Aorta (tissue), 5 donors: ENCODE results near the gene PCSK7. TPM values are rescaled to one million over a fixed set of nuclear protein-coding genes. Genes with fewer than 3 reads are reported as not detected.

ENCODE experiments used
- ATAC-seq: fragments of 200-7000 bp; cut with Tn5 transposase; one replicate; pipeline ENCODE4 v1.9.1; 2022; ENCODE audit warnings: moderate library complexity; ENCODE audit not compliant: low FRiP score
- DNase-seq, 2 donors: peaks; one replicate each; pipeline ENCODE4 v3.0.0-alpha.2; 2020
- H3K27ac ChIP-seq, 2 donors: one replicate each; pipeline ENCODE4 v1.5.1; 2013; ENCODE audit warnings: low read length in 2 of 2, mild to moderate bottlenecking in 2 of 2, moderate library complexity in 2 of 2, control low read depth in 1 of 2, inconsistent platforms in 1 of 2, low read depth in 1 of 2
- H3K27me3 ChIP-seq, 2 donors: one replicate each; pipeline ENCODE4 v1.6.1; 2013; ENCODE audit warnings: control low read depth in 1 of 2, low read length in 1 of 2, mild to moderate bottlenecking in 1 of 2, moderate library complexity in 1 of 2; ENCODE audit not compliant: insufficient read depth in 2 of 2, control insufficient read depth in 1 of 2
- H3K36me3 ChIP-seq, 2 donors: one replicate each; pipeline ENCODE4 v1.6.1; 2013; ENCODE audit warnings: control low read depth in 1 of 2, low read length in 1 of 2, mild to moderate bottlenecking in 1 of 2; ENCODE audit not compliant: insufficient read depth in 2 of 2, control insufficient read depth in 1 of 2
- H3K4me1 ChIP-seq, 2 donors: one replicate each; pipeline ENCODE4 v1.6.1; 2013; ENCODE audit warnings: low read length in 2 of 2, control low read depth in 1 of 2, mild to moderate bottlenecking in 1 of 2, moderate library complexity in 1 of 2; ENCODE audit not compliant: insufficient read depth in 2 of 2, control insufficient read depth in 1 of 2
- H3K4me3 ChIP-seq, 2 donors: one replicate each; pipeline ENCODE4 v1.5.1; 2013; ENCODE audit warnings: low read length in 2 of 2, control low read depth in 1 of 2, mild to moderate bottlenecking in 1 of 2
- H3K9me3 ChIP-seq: one replicate; pipeline ENCODE4 v1.6.1; 2013; ENCODE audit warnings: mild to moderate bottlenecking, low read length; ENCODE audit not compliant: control insufficient read depth
- WGBS, 2 donors: extraction: QIAGEN DNeasy Blood & Tissue Kit; methylation state at CpG; one replicate each; pipeline ENCODE4 v1.1.7; 2013; 5-methylcytosine and 5-hydroxymethylcytosine counted together
- intact Hi-C, 2 donors: fragments of 100-400 bp; cut with DNase I; formaldehyde crosslinking; loops; one replicate each; pipeline versions ENCODE4 v1.14.2 to v1.15.0; 2022
- polyA plus RNA-seq, 2 donors: library from polyadenylated mRNA; stranded (reverse); fragments of 200-250 nt; gene quantifications; one replicate each; pipeline ENCODE4 v1.2.3, GENCODE V29; 2013
- total RNA-seq, 2 donors: library from RNA; stranded (reverse); fragmentation: NEBNext Ultra II Directional; extraction: Animal tissue kit (Norgen Biotek cat#: 25700); gene quantifications; one replicate each; pipeline ENCODE4 v1.2.1, GENCODE V29; 2021
- donor health status: healthy with polysubstance abuse.
- donor health status: Bipolar disorder and iron deficiency.
- donor health status: DM: no; HTN: no; CAD: no.
- donor health status: DM: no; HTN: no; CAD: no.
- donor health status: DM: yes; HTN: yes; CAD: no.

PCSK7 gene
- total and polyA plus RNA-seq, 4 donors, result 23.5 to 71.5 (median 54.9) TPM

DNA sequence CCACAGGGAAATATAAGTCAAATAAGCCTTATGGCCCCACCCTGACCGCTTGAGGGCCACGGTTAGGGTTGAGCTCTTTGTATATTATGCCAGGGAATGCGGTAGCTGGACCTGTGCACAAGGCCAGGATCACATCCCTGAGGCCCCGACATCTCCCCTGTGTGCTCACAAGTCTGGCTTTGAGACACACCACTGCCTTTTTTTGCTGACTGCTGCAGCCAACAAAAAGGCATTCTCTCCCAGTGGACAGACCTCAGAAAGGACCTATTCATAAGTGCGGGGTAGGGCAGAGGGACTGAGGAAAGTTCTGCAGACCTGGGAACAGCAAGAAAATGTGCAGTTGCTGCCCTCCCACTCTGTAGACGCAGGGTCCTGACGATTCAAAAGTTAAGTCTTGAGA is 56.8 kb downstream of the PCSK7 start:
- no peak for DNase-seq

DNA sequence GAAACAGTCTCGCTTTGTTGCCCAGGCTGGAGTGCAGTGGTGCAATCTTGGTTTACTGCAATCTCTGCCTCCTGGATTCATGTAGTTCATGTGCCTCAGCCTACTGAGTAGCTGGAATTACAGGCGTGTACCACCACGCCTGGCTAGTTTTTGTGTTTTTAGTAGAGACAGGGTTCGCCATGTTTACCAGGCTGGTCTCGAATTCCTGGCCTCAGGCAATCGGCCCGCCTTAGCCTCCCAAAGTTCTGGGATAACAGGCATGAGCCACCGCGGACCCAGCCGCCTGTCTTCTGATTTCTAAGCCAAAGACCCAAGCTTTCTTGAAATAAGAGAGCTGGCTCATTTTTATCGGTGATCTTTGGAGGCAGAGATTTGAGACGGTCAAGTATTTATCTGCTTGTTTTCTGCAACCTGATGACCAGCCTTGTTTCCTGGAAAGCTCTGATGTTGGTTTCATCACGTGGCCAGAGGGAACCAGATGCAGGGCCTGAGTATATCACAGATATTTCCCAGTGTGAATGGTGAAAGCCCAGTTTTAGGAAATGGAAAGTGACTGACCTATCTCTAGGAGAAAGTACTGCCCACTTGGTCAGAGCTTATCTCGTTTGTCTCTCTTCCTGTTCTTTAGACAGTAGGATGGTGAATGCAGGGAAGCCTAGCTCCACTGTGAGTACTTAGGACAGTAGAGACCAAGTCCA is 59.0 kb downstream of the PCSK7 start:
- ATAC-seq (peak; percentile 23), DNase-seq (no peak)
- no peaks in the 10 kb centered on the region for H3K9me3 ChIP-seq
- H3K27ac ChIP-seq, result no peak overlapping the region
- intact Hi-C loops, result no loop called here
- H3K4me1 ChIP-seq, result no peaks in the 10 kb centered on the region
- H3K4me3 ChIP-seq, result no peak overlapping the region
- H3K36me3 ChIP-seq, result no peaks in the 10 kb centered on the region
- no peaks in the 10 kb centered on the region for H3K27me3 ChIP-seq
- WGBS, 2 donors, result 70 to 75% methylated on average over 14 of the region's 14 CpGs

More for the DNA sequence above, 56.8 kb downstream of the PCSK7 start:
- no peaks in the 10 kb centered on the region for H3K9me3 ChIP-seq
- ATAC-seq, result no peak
- no peak overlapping the region for H3K4me3 ChIP-seq
- 57 to 62% methylated on average over 7 of the region's 7 CpGs for WGBS, 2 donors
- no peak overlapping the region for H3K27ac ChIP-seq
- H3K36me3 ChIP-seq, result no peaks in the 10 kb centered on the region
- H3K27me3 ChIP-seq, result no peaks in the 10 kb centered on the region
- intact Hi-C loops, result no loop called here
- H3K4me1 ChIP-seq, result peaks cover 0 to 3% of the 10 kb centered on the region in 2 donors

DNA sequence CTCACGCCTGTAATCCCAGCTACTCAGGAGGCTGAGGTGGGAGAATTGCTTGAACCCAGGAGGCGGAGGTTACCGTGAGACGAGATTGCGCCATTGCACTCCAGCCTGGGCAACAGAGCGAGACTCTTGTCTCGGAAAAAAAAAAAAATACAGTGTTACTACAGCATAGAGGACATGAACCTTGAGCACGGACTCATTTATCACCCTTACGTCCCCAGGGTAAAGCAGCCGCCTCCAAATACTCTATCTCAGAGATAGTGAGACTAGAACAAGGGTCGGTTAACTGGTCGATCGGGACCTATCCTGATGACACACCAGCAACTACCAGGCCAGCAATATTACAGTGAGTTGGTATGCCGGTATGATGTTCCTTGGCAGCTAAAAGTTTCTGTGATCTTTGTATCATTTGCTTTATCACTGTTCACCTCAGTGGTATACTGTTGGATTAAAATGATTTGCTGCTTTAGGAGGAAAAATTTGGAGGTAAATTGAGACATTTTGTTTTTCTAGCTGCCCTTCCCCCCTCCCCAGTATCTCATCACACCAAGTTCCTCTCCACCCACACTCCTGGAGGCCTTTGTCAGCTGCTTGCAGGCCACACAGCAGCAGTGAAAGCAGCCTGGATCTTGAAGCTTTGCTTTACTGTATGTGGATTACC is 60.3 kb downstream of the PCSK7 start:
- DNase-seq (no peak), ATAC-seq (peak; percentile 42)
- Histone ChIP-seq H3K27me3 (no peaks in the 10 kb centered on the region), H3K36me3 (no peaks in the 10 kb centered on the region), H3K4me1 (no peaks in the 10 kb centered on the region), H3K9me3 (no peaks in the 10 kb centered on the region), H3K4me3 (no peak overlapping the region), H3K27ac (no peak overlapping the region)
- intact Hi-C loops, result no loop called here
- WGBS, 2 donors, result 70 to 74% methylated on average over 14 of the region's 14 CpGs

GRCh38 chr11:117171007-117171403 is 60.9 kb downstream of the PCSK7 start:
- ATAC-seq (no peak), DNase-seq (no peak)
- 84 to 92% methylated on average over 2 of the region's 2 CpGs for WGBS, 2 donors
- no peaks in the 10 kb centered on the region for H3K27me3 ChIP-seq
- no peaks in the 10 kb centered on the region for H3K9me3 ChIP-seq
- H3K4me3 ChIP-seq, result no peak overlapping the region
- H3K4me1 ChIP-seq, result no peaks in the 10 kb centered on the region
- H3K27ac ChIP-seq, result no peak overlapping the region
- intact Hi-C loops, result no loop called here
- no peaks in the 10 kb centered on the region for H3K36me3 ChIP-seq

DNA sequence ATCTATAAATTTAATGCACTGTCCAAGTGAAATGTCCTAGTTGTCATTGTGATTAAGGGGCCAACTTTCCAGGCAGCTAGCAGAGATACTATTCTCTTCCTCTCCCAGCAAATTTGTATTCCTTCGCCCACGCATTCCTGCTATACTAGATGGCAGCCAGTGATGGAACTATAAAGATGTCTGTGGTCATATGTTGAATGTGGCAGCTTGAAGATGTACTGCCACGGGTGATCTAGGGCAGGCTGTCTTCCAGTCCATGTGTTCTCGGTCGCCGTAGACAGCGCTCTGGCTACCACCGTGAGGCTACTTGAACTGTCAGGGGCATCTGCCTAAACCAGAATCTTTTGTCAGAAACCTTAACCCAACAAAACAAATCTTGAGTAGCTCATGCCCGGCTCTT is 61.7 kb downstream of the PCSK7 start:
- ATAC-seq, result no peak
- WGBS, 2 donors, result 71% methylated on average over 9 of the region's 9 CpGs
- Histone ChIP-seq H3K9me3 (no peaks in the 10 kb centered on the region), H3K27me3 (no peaks in the 10 kb centered on the region), H3K4me1 (peaks cover 0 to 1% of the 10 kb centered on the region in 2 donors), H3K4me3 (no peak overlapping the region), H3K27ac (no peak overlapping the region), H3K36me3 (no peaks in the 10 kb centered on the region)
- no peak for DNase-seq
- intact Hi-C loops, result no loop called here

- DNase-seq (no peak), ATAC-seq (no peak)
- WGBS, 2 donors, result 68 to 69% methylated on average over 2 of the region's 2 CpGs
- peaks cover 0 to 1% of the 10 kb centered on the region in 2 donors for H3K4me1 ChIP-seq
- intact Hi-C loops, result no loop called here
- H3K27me3 ChIP-seq, result no peaks in the 10 kb centered on the region
- H3K27ac ChIP-seq, result no peak overlapping the region
- no peaks in the 10 kb centered on the region for H3K36me3 ChIP-seq
- H3K4me3 ChIP-seq, result no peak overlapping the region
- no peaks in the 10 kb centered on the region for H3K9me3 ChIP-seq
These were observed 62.1 kb downstream of the PCSK7 start for GRCh38 chr11:117169736-117170135.

GRCh38 chr11:117166491-117166890 is 65.4 kb downstream of the PCSK7 start:
- peaks cover 0 to 1% of the 10 kb centered on the region in 2 donors for H3K4me1 ChIP-seq
- H3K9me3 ChIP-seq, result no peaks in the 10 kb centered on the region
- no peak overlapping the region for H3K27ac ChIP-seq
- H3K27me3 ChIP-seq, result no peaks in the 10 kb centered on the region
- peaks cover 4 to 6% of the 10 kb centered on the region in 2 donors for H3K36me3 ChIP-seq
- no peak overlapping the region for H3K4me3 ChIP-seq
- ATAC-seq (no peak), DNase-seq (no peak)
- intact Hi-C loops, result no loop called here
- WGBS, 2 donors, result 50 to 58% methylated on average over 1 of the region's 1 CpG

DNA sequence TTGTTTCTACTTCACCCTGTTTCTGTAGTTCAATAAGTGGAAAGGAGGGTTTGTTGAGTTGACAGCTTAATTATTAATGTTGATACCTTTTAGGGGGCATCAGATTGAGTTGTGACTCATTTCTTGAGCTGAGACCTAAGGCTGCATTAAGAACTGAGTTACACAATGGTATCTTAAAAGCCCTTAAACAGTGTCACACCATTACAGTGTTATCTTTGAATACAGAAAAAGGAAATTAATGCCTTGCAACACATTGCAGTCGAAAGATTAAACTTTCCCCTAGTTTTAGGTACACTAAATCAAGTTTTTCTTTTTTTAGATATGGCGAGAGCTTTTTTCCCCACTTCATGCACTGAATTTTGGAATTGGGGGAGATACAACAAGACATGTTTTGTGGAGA is 71.0 kb downstream of the PCSK7 start:
- no peak for DNase-seq
- peaks cover 0 to 1% of the 10 kb centered on the region in 2 donors for H3K4me1 ChIP-seq
- no peaks in the 10 kb centered on the region for H3K9me3 ChIP-seq
- intact Hi-C loops, result no loop called here
- H3K27ac ChIP-seq, result no peak overlapping the region
- WGBS, 2 donors, result 60 to 64% methylated on average over 2 of the region's 2 CpGs
- H3K36me3 ChIP-seq, result peaks cover 4 to 6% of the 10 kb centered on the region in 2 donors
- H3K27me3 ChIP-seq, result no peaks in the 10 kb centered on the region
- H3K4me3 ChIP-seq, result no peak overlapping the region
- no peak for ATAC-seq

DNA sequence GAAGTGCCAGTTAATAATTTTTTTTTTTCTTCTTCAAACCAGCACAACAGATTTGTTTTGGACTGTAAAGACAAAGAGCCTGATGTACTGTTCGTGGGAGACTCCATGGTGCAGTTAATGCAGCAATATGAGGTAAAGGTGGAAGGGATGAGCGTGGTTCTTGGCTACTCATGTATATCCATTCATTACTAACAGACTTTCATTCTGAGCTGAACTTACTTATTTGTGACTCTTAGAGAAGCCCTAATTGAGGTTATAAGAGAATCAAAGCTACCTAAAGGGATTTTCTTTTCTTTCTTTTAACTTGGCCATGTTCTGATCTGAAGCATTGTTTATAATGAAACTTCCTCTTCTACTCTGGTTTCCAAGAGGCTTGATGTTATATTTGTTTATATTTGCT is 72.0 kb downstream of the PCSK7 start:
- intact Hi-C loops, result no loop called here
- no peak overlapping the region for H3K4me3 ChIP-seq
- H3K27ac ChIP-seq, result no peak overlapping the region
- no peaks in the 10 kb centered on the region for H3K4me1 ChIP-seq
- no peak for DNase-seq
- no peaks in the 10 kb centered on the region for H3K9me3 ChIP-seq
- no peaks in the 10 kb centered on the region for H3K27me3 ChIP-seq
- WGBS, 2 donors, result 75 to 82% methylated on average over 2 of the region's 2 CpGs
- ATAC-seq, result no peak
- peaks cover 4 to 6% of the 10 kb centered on the region in 2 donors for H3K36me3 ChIP-seq
